ENCODE results near the gene SH3PXD2B. TPM values are rescaled to one million over a fixed set of nuclear protein-coding genes. Genes with fewer than 3 reads are reported as not detected.

SH3PXD2B gene
- total RNA-seq, 1 experiment from 2014 or later: 64.1 TPM

- TF ChIP-seq ESRRA (CRISPR knock-in tag; IDR thresholded peaks at IDR 0.05; ENCODE audit: borderline replicate concordance) (no peak), NFE2L1 (CRISPR knock-in tag; IDR thresholded peaks at IDR 0.05) (no peak), ZNF396 (CRISPR knock-in tag; IDR thresholded peaks at IDR 0.05; ENCODE audit: borderline replicate concordance) (no peak), SMAD3 (CRISPR knock-in tag; IDR thresholded peaks at IDR 0.05; ENCODE audit: borderline replicate concordance) (no peak), ZNF416 (CRISPR knock-in tag; IDR thresholded peaks at IDR 0.05) (no peak), SOX15 (CRISPR knock-in tag; IDR thresholded peaks at IDR 0.05) (no peak), MYBL2 (CRISPR knock-in tag; IDR thresholded peaks at IDR 0.05) (no peak), FOXK1 (CRISPR knock-in tag; IDR thresholded peaks at IDR 0.05) (no peak)
- TF ChIP-seq, protein P1, sequence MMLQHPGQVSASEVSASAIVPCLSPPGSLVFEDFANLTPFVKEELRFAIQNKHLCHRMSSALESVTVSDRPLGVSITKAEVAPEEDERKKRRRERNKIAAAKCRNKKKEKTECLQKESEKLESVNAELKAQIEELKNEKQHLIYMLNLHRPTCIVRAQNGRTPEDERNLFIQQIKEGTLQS (CRISPR knock-in tag; conservative IDR thresholded peaks at IDR 0.05): no peak
Measured at GRCh38 chr5:172493906-172494305, 39.6 kb upstream of the SH3PXD2B start (continued).

GRCh38 chr5:172493461-172493860 lies 39.1 kb upstream of the SH3PXD2B start:
- H3K27me3 Mint-ChIP-seq (ENCODE audit: low read depth): peaks cover 25% of the 10 kb centered on the region
- no peak for ATAC-seq

More at GRCh38 chr5:172493461-172493860, 39.1 kb upstream of the SH3PXD2B start:
- Mint-ChIP-seq H3K27ac (no peak overlapping the region), H3K36me3 (no peaks in the 10 kb centered on the region), H3K4me1 (no peaks in the 10 kb centered on the region), H3K4me3 (no peak overlapping the region), H3K9me3 (no peaks in the 10 kb centered on the region)
- no peak for TF ChIP-seq JUN (CRISPR knock-in tag; IDR thresholded peaks at IDR 0.05)
- no peak for TF ChIP-seq PRRX2 (CRISPR knock-in tag; IDR thresholded peaks at IDR 0.05)
- TF ChIP-seq TCF7 (CRISPR knock-in tag; IDR thresholded peaks at IDR 0.05; ENCODE audit: low read depth): no peak
- no peak for TF ChIP-seq ELF4 (CRISPR knock-in tag; IDR thresholded peaks at IDR 0.05; ENCODE audit: low read depth)
- TF ChIP-seq, protein P2, sequence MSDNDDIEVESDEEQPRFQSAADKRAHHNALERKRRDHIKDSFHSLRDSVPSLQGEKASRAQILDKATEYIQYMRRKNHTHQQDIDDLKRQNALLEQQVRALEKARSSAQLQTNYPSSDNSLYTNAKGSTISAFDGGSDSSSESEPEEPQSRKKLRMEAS (CRISPR knock-in tag; IDR thresholded peaks at IDR 0.05): no peak
- no peak for TF ChIP-seq OVOL2 (CRISPR knock-in tag; IDR thresholded peaks at IDR 0.05; ENCODE audit: borderline replicate concordance)
- TF ChIP-seq RELA (CRISPR knock-in tag; IDR thresholded peaks at IDR 0.05; ENCODE audit: borderline replicate concordance): no peak
- TF ChIP-seq, protein P3, sequence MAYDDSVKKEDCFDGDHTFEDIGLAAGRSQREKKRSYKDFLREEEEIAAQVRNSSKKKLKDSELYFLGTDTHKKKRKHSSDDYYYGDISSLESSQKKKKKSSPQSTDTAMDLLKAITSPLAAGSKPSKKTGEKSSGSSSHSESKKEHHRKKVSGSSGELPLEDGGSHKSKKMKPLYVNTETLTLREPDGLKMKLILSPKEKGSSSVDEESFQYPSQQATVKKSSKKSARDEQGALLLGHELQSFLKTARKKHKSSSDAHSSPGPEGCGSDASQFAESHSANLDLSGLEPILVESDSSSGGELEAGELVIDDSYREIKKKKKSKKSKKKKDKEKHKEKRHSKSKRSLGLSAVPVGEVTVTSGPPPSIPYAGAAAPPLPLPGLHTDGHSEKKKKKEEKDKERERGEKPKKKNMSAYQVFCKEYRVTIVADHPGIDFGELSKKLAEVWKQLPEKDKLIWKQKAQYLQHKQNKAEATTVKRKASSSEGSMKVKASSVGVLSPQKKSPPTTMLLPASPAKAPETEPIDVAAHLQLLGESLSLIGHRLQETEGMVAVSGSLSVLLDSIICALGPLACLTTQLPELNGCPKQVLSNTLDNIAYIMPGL (CRISPR knock-in tag; IDR thresholded peaks at IDR 0.05): no peak
- no peak for TF ChIP-seq ZNF396 (CRISPR knock-in tag; IDR thresholded peaks at IDR 0.05; ENCODE audit: borderline replicate concordance)
- no peak for TF ChIP-seq NFE2L1 (CRISPR knock-in tag; IDR thresholded peaks at IDR 0.05)
- no peak for TF ChIP-seq MLX (CRISPR knock-in tag; IDR thresholded peaks at IDR 0.05)
- no peak for TF ChIP-seq GRHL2 (CRISPR knock-in tag; IDR thresholded peaks at IDR 0.05; ENCODE audit: insufficient replicate concordance, severe bottlenecking)
- TF ChIP-seq SMAD4 (CRISPR knock-in tag; IDR thresholded peaks at IDR 0.05): no peak
- TF ChIP-seq, protein P4, sequence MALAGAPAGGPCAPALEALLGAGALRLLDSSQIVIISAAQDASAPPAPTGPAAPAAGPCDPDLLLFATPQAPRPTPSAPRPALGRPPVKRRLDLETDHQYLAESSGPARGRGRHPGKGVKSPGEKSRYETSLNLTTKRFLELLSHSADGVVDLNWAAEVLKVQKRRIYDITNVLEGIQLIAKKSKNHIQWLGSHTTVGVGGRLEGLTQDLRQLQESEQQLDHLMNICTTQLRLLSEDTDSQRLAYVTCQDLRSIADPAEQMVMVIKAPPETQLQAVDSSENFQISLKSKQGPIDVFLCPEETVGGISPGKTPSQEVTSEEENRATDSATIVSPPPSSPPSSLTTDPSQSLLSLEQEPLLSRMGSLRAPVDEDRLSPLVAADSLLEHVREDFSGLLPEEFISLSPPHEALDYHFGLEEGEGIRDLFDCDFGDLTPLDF (CRISPR knock-in tag; IDR thresholded peaks at IDR 0.05): no peak
- TF ChIP-seq ATF1 (CRISPR knock-in tag; IDR thresholded peaks at IDR 0.05): no peak
- TF ChIP-seq AR (CRISPR knock-in tag; IDR thresholded peaks at IDR 0.05): no peak
- no peak for TF ChIP-seq ESRRA (CRISPR knock-in tag; IDR thresholded peaks at IDR 0.05; ENCODE audit: borderline replicate concordance)
- no peak for DNase-seq (ENCODE audit: low spot score)
- POLR2A ChIA-PET: no interaction called here
- CTCF ChIA-PET: interaction anchor here (0.6 to 2.5 kb wide), 3 partner anchors 14 to 42 kb away, joined by 3 to 7 read pairs (median 6); no protein-coding TSS in a partner anchor
